Activated B cell treated with CpG ODN at 0.5 μM for 24 hours (primary cell): ENCODE measurements around the gene CALM3. TPM values are rescaled to one million over a fixed set of nuclear protein-coding genes. Genes with fewer than 3 reads are reported as not detected.

Experiments
- ATAC-seq: fragments of 200-7000 bp; cut with Tn5 transposase; one replicate; pipeline ENCODE4 v1.10.0; 2021; ENCODE audit warnings: low read depth, mild to moderate bottlenecking, moderate library complexity
- CTCF ChIA-PET: fragments of 350-600 bp; sonication (Branson Sonifier 250); formaldehyde crosslinking; loops from one replicate; lab custom pipeline; 2021; ENCODE audit warnings: antibody characterized with exemption; lab: Charles Lee
- POLR2A ChIA-PET: fragments of 350-600 bp; sonication (Branson Sonifier 250); formaldehyde crosslinking; loops from one replicate; lab custom pipeline; 2021; ENCODE audit warnings: antibody characterized with exemption; lab: Charles Lee
- DNase-seq: peaks from one replicate; pipeline ENCODE4 v3.0.0; 2022
- H3K27ac Mint-ChIP-seq: one replicate; pipeline ENCODE4 v1.8.0; 2020; ENCODE audit warnings: mixed read lengths
- H3K27me3 Mint-ChIP-seq: one replicate; pipeline ENCODE4 v1.8.0; 2021; ENCODE audit warnings: mixed read lengths
- H3K36me3 Mint-ChIP-seq: one replicate; pipeline ENCODE4 v1.8.0; 2021; ENCODE audit warnings: low read depth, mixed read lengths
- H3K4me1 Mint-ChIP-seq: one replicate; pipeline ENCODE4 v1.8.0; 2021; ENCODE audit warnings: mixed read lengths
- H3K4me3 Mint-ChIP-seq: one replicate; pipeline ENCODE4 v1.8.0; 2020; ENCODE audit warnings: mild to moderate bottlenecking, mixed read lengths
- H3K9me3 Mint-ChIP-seq: one replicate; pipeline ENCODE4 v1.8.0; 2020; ENCODE audit warnings: mixed read lengths
- CTCF ChIP-seq: fragments of 200-600 bp; IDR thresholded peaks from one replicate; pipeline ENCODE4 v1.8.0; 2022; ENCODE audit warnings: antibody characterized with exemption, mild to moderate bottlenecking
- intact Hi-C: fragments of 100-400 bp; cut with micrococcal nuclease; formaldehyde crosslinking; loops from one replicate; pipeline ENCODE4 v1.15.1; 2024
- total RNA-seq: library from RNA; stranded (reverse); gene quantifications from 2 replicates; pipeline ENCODE4 v1.2.3, GENCODE V29; 2022

The CALM3 gene
- total RNA-seq, 1 donor from 2014 or later = 174 TPM

- Mint-ChIP-seq H3K36me3 (no peaks in the 10 kb centered on the region), H3K4me3 (peak overlapping the region; percentile 42), H3K27me3 (peaks cover 20% of the 10 kb centered on the region), H3K4me1 (peaks cover 23% of the 10 kb centered on the region), H3K9me3 (no peaks in the 10 kb centered on the region), H3K27ac (no peak overlapping the region)
- ATAC-seq (no peak), DNase-seq (no peak)
- intact Hi-C loops = loop anchor here (2.0 to 5.0 kb wide), 2 partner anchors 258 to 665 kb away; partner anchors contain the start of gene CCDC61
- ChIA-PET CTCF (interaction anchor here (1.1 to 4.5 kb wide), 2 partner anchors 46 to 130 kb away, joined by 4 to 234 read pairs; no protein-coding TSS in a partner anchor), POLR2A (interaction anchor here (1.0 to 3.3 kb wide), 3 partner anchors 41 to 59 kb away, joined by 3 to 75 read pairs (median 67); partner anchors contain the start of gene CALM3)
- TF ChIP-seq CTCF = no peak
Observed at GRCh38 chr19:46660008-46660517, 58.9 kb downstream of the CALM3 start.

Other genes with a start within 250 kb of the CALM3 start
- not detected in 2 replicates for gene CCDC8, start 187.8 kb upstream of the CALM3 start, total RNA-seq
- not detected in 2 replicates for gene PNMA8C, start 172.4 kb upstream of the CALM3 start, total RNA-seq
- gene PNMA8A, start 129.8 kb upstream of the CALM3 start, total RNA-seq = not detected in 2 replicates
- 0.04 TPM in 1 of 2 replicates, not detected in the other for gene PNMA8B, start 105.5 kb upstream of the CALM3 start, total RNA-seq
- gene PTGIR, start 23.8 kb downstream of the CALM3 start, total RNA-seq = 13.4 and 17.8 TPM in 2 replicates
- 33.1 and 38.2 TPM in 2 replicates for gene GNG8, start 34.9 kb downstream of the CALM3 start, total RNA-seq
- gene DACT3, start 59.9 kb downstream of the CALM3 start, total RNA-seq = 0.49 and 0.75 TPM in 2 replicates
- 157 and 191 TPM in 2 replicates for gene PRKD2, start 115.8 kb downstream of the CALM3 start, total RNA-seq
- gene FKRP, start 144.7 kb downstream of the CALM3 start, total RNA-seq = 28.3 and 35.8 TPM in 2 replicates
- 83.9 and 90.4 TPM in 2 replicates for gene STRN4, start 145.1 kb downstream of the CALM3 start, total RNA-seq
- gene SLC1A5, start 187.3 kb downstream of the CALM3 start, total RNA-seq = 70.7 and 77.9 TPM in 2 replicates
- gene AP2S1, start 249.5 kb downstream of the CALM3 start, total RNA-seq = 74.7 and 81.3 TPM in 2 replicates